Naive thymus-derived CD4-positive, alpha-beta T cell (primary cell): ENCODE results near the gene L3MBTL2. TPM values are rescaled to one million over a fixed set of nuclear protein-coding genes. Genes with fewer than 3 reads are reported as not detected.
"Not testable (repeated sequence)": the region's sequence is repeated elsewhere in the genome, so short reads cannot be mapped to it uniquely, and the experiment has no call there.

ENCODE experiments used
- ATAC-seq: fragments of 150-1000 bp; cut with Tn5 transposase; 2 replicates; pipeline ENCODE4 v1.10.0; 2021; ENCODE audit warnings: mild to moderate bottlenecking, moderate library complexity
- CTCF ChIA-PET: fragments of 350-600 bp; sonication (Branson Sonifier 250); formaldehyde crosslinking; loops from one replicate; lab custom pipeline; 2021; ENCODE audit warnings: antibody characterized with exemption; lab: Charles Lee
- POLR2A ChIA-PET: fragments of 350-600 bp; sonication (Branson Sonifier 250); formaldehyde crosslinking; loops from one replicate; lab custom pipeline; 2021; ENCODE audit warnings: antibody characterized with exemption, inconsistent platforms; lab: Charles Lee
- DNase-seq, 9 donors: peaks; one replicate each; pipeline versions ENCODE4 v3.0.0 to v3.0.0-alpha.2; 2020 to 2022; ENCODE audit warnings: mixed read lengths in 1 of 9
- H3K27ac ChIP-seq: one replicate; pipeline ENCODE4 v1.7.0; 2013; ENCODE audit warnings: mild to moderate bottlenecking, low read depth, low read length, moderate library complexity
- H3K27me3 ChIP-seq, 2 donors: one replicate each; pipeline ENCODE4 v1.7.0; 2013; ENCODE audit warnings: low read length in 2 of 2, mild to moderate bottlenecking in 2 of 2, moderate library complexity in 2 of 2; ENCODE audit not compliant: control insufficient read depth in 2 of 2, insufficient read depth in 2 of 2
- H3K36me3 ChIP-seq, 3 experiments: 1 replicate in 2 of 3; 2 replicates in 1 of 3; pipeline ENCODE4 v1.7.0; 2013; ENCODE audit warnings: low read length in 3 of 3, mild to moderate bottlenecking in 3 of 3, moderate library complexity in 1 of 3; ENCODE audit not compliant: insufficient read depth in 3 of 3, control insufficient read depth in 2 of 3
- H3K4me1 ChIP-seq, 2 donors: one replicate each; pipeline ENCODE4 v1.7.0; 2013; ENCODE audit warnings: low read length in 2 of 2, mild to moderate bottlenecking in 2 of 2, moderate library complexity in 1 of 2; ENCODE audit not compliant: control insufficient read depth in 2 of 2, insufficient read depth in 2 of 2
- H3K4me3 ChIP-seq: 2 replicates; pipeline ENCODE4 v1.7.0; 2013; ENCODE audit warnings: mild to moderate bottlenecking, low read length
- H3K9me3 ChIP-seq, 3 experiments: 1 replicate in 2 of 3; 2 replicates in 1 of 3; pipeline ENCODE4 v1.7.0; 2013; ENCODE audit warnings: low read length in 3 of 3; ENCODE audit not compliant: control insufficient read depth in 2 of 3
- H3K27ac Mint-ChIP-seq, 9 donors: one replicate each; pipeline ENCODE4 v1.8.0; 2020 to 2022; ENCODE audit warnings: mixed read lengths in 9 of 9, mild to moderate bottlenecking in 8 of 9, moderate library complexity in 5 of 9, inconsistent platforms in 2 of 9
- H3K27me3 Mint-ChIP-seq, 5 donors: one replicate each; pipeline ENCODE4 v1.8.0; 2021 to 2022; ENCODE audit warnings: mixed read lengths in 5 of 5, mild to moderate bottlenecking in 1 of 5
- H3K36me3 Mint-ChIP-seq, 5 donors: one replicate each; pipeline ENCODE4 v1.8.0; 2020 to 2022; ENCODE audit warnings: mixed read lengths in 5 of 5, mild to moderate bottlenecking in 3 of 5, inconsistent platforms in 1 of 5
- H3K4me1 Mint-ChIP-seq, 7 donors: one replicate each; pipeline ENCODE4 v1.8.0; 2020 to 2022; ENCODE audit warnings: mixed read lengths in 7 of 7, mild to moderate bottlenecking in 3 of 7, inconsistent platforms in 1 of 7
- H3K4me3 Mint-ChIP-seq, 10 donors: one replicate each; pipeline ENCODE4 v1.8.0; 2020 to 2022; ENCODE audit warnings: mild to moderate bottlenecking in 10 of 10, mixed read lengths in 10 of 10, moderate library complexity in 6 of 10, inconsistent platforms in 2 of 10
- H3K9me3 Mint-ChIP-seq, 11 donors: one replicate each; pipeline ENCODE4 v1.8.0; 2020 to 2022; ENCODE audit warnings: mixed read lengths in 11 of 11, mild to moderate bottlenecking in 4 of 11, inconsistent platforms in 1 of 11, moderate library complexity in 1 of 11
- intact Hi-C, 2 donors: fragments of 100-400 bp; cut with micrococcal nuclease; formaldehyde crosslinking; loops; one replicate each; pipeline ENCODE4 v1.15.1; 2023
- polyA plus RNA-seq, 2 donors: library from polyadenylated mRNA; unstranded; fragments of 300-500 nt; fragmentation: Illumina TruSeq; gene quantifications; one replicate each; pipeline ENCODE4 v1.2.3, GENCODE V29; 2021
- total RNA-seq, 6 experiments: library from RNA in 5 of 6; stranded (reverse) in 5 of 6; gene quantifications; 1 replicate in 5 of 6; 2 replicates in 1 of 6; pipeline ENCODE4 v1.2.3 and lab custom pipeline; 2021 to 2026

The L3MBTL2 gene
- total and polyA plus RNA-seq, 7 experiments from 2014 or later = 31.6 to 45.9 (median 42.3) TPM

GRCh38 chr22:41177622-41178424, 27.3 kb upstream of the L3MBTL2 start:
- H3K4me3 Mint-ChIP-seq = no peak overlapping the region
- CTCF ChIA-PET = no interaction called here

GRCh38 chr22:41178425-41178975, 26.6 kb upstream of the L3MBTL2 start:
- Histone ChIP-seq H3K27ac (no peak overlapping the region), H3K4me1 (no peaks in the 10 kb centered on the region), H3K4me3 (no peak overlapping the region), H3K27me3 (no peaks in the 10 kb centered on the region), H3K9me3 (no peaks in the 10 kb centered on the region), H3K36me3 (peaks cover 15 to 55% (median 21%) of the 10 kb centered on the region in 3 experiments)
- H3K9me3 Mint-ChIP-seq = no peaks in the 10 kb centered on the region
- H3K4me3 Mint-ChIP-seq = no peak overlapping the region
- intact Hi-C loops = no loop called here
- POLR2A ChIA-PET = no interaction called here
- H3K27ac Mint-ChIP-seq = peak overlapping the region in 4 of 9 donors; percentile 18 to 71 (median 48)
- CTCF ChIA-PET = no interaction called here
- H3K4me1 Mint-ChIP-seq = peaks cover 2 to 34% (median 19%) of the 10 kb centered on the region in 7 donors
- peaks cover 4 to 31% (median 21%) of the 10 kb centered on the region in 5 donors for H3K36me3 Mint-ChIP-seq
- DNase-seq (no peak), ATAC-seq (no peak)
- no peaks in the 10 kb centered on the region for H3K27me3 Mint-ChIP-seq

More at GRCh38 chr22:41177622-41178424, 27.3 kb upstream of the L3MBTL2 start:
- peaks cover 4 to 40% (median 24%) of the 10 kb centered on the region in 7 donors for H3K4me1 Mint-ChIP-seq
- DNase-seq (no peak), ATAC-seq (no peak)
- no peaks in the 10 kb centered on the region for H3K9me3 Mint-ChIP-seq
- Histone ChIP-seq H3K4me1 (no peaks in the 10 kb centered on the region), H3K4me3 (no peak overlapping the region), H3K27me3 (no peaks in the 10 kb centered on the region), H3K27ac (no peak overlapping the region), H3K36me3 (peaks cover 21 to 62% (median 22%) of the 10 kb centered on the region in 3 experiments), H3K9me3 (no peaks in the 10 kb centered on the region)
- peak overlapping the region in 1 of 9 donors; percentile 71 for H3K27ac Mint-ChIP-seq
- no peaks in the 10 kb centered on the region for H3K27me3 Mint-ChIP-seq
- peaks cover 9 to 36% (median 26%) of the 10 kb centered on the region in 5 donors for H3K36me3 Mint-ChIP-seq
- intact Hi-C loops = no loop called here
- POLR2A ChIA-PET = no interaction called here

GRCh38 chr22:41180362-41180761, 24.8 kb upstream of the L3MBTL2 start:
- H3K4me1 ChIP-seq, H3K9me3 ChIP-seq, ATAC-seq, intact Hi-C loops, DNase-seq, H3K4me3 Mint-ChIP-seq, POLR2A ChIA-PET, H3K27me3 ChIP-seq, H3K27ac ChIP-seq, H3K27me3 Mint-ChIP-seq, H3K4me3 ChIP-seq, H3K9me3 Mint-ChIP-seq: not testable (repeated sequence)
- CTCF ChIA-PET = interaction anchor here (0.6 to 1.1 kb wide), 3 partner anchors 18 to 208 kb away, joined by 3 read pairs; no protein-coding TSS in a partner anchor
- Mint-ChIP-seq H3K4me1 (peaks cover 0 to 17% (median 10%) of the 10 kb centered on the region in 7 donors), H3K27ac (peak overlapping the region in 4 of 9 donors; percentile 7 to 87 (median 45)), H3K36me3 (peaks cover 3 to 21% (median 14%) of the 10 kb centered on the region in 5 donors)
- peaks cover 6 to 41% (median 21%) of the 10 kb centered on the region in 3 experiments for H3K36me3 ChIP-seq

- no peak overlapping the region for H3K4me3 ChIP-seq
- POLR2A ChIA-PET = interaction anchor here (1.1 kb wide), 1 partner anchor 288 kb away, joined by 4 read pairs; the partner anchor contains the start of genes ACO2 and PHF5A
- peak overlapping the region in 8 of 9 donors; percentile 13 to 87 (median 64) for H3K27ac Mint-ChIP-seq
- H3K27me3 Mint-ChIP-seq = no peaks in the 10 kb centered on the region
- H3K36me3 Mint-ChIP-seq = peaks cover 0 to 21% (median 13%) of the 10 kb centered on the region in 5 donors
- H3K4me1 ChIP-seq = no peaks in the 10 kb centered on the region
- intact Hi-C loops = no loop called here
- H3K9me3 Mint-ChIP-seq = no peaks in the 10 kb centered on the region
- DNase-seq = no peak
- H3K27ac ChIP-seq = no peak overlapping the region
- peaks cover under 1 to 36% (median 18%) of the 10 kb centered on the region in 3 experiments for H3K36me3 ChIP-seq
- peak overlapping the region in 1 of 10 donors; percentile 5 for H3K4me3 Mint-ChIP-seq
- H3K27me3 ChIP-seq = no peaks in the 10 kb centered on the region
- ATAC-seq = no peak
- H3K4me1 Mint-ChIP-seq = peaks cover 0 to 12% (median 4%) of the 10 kb centered on the region in 7 donors
- no peaks in the 10 kb centered on the region for H3K9me3 ChIP-seq
- CTCF ChIA-PET = interaction anchor here (0.6 kb wide), 1 partner anchor 17 kb away, joined by 3 read pairs; no protein-coding TSS in a partner anchor
Measured at GRCh38 chr22:41180926-41181325, 24.2 kb upstream of the L3MBTL2 start.

- Mint-ChIP-seq H3K36me3 (peaks cover 0 to 17% (median 10%) of the 10 kb centered on the region in 5 donors), H3K27ac (peak overlapping the region in 8 of 9 donors; percentile 13 to 79 (median 58)), H3K27me3 (no peaks in the 10 kb centered on the region), H3K9me3 (no peaks in the 10 kb centered on the region), H3K4me1 (peaks cover 0 to 7% (median 0%) of the 10 kb centered on the region in 7 donors), H3K4me3 (peak overlapping the region in 4 of 10 donors; percentile 5 to 44 (median 10))
- Histone ChIP-seq H3K4me3 (no peak overlapping the region), H3K27ac (no peak overlapping the region), H3K27me3 (no peaks in the 10 kb centered on the region), H3K4me1 (no peaks in the 10 kb centered on the region), H3K9me3 (no peaks in the 10 kb centered on the region), H3K36me3 (peaks cover 0 to 29% (median 13%) of the 10 kb centered on the region in 3 experiments)
- ChIA-PET POLR2A (interaction anchor here (0.6 to 1.1 kb wide), 3 partner anchors 76 to 287 kb away, joined by 3 to 4 read pairs (median 4); partner anchors contain the start of genes ACO2 and PHF5A), CTCF (no interaction called here)
- ATAC-seq (peak; percentile 77), DNase-seq (no peak)
- intact Hi-C loops = no loop called here
Measured at GRCh38 chr22:41181349-41182241, 23.5 kb upstream of the L3MBTL2 start.

- no peaks in the 10 kb centered on the region for H3K4me1 ChIP-seq
- Mint-ChIP-seq H3K4me1 (peaks cover 0 to 7% (median 0%) of the 10 kb centered on the region in 7 donors), H3K27ac (no peak overlapping the region), H3K4me3 (no peak overlapping the region), H3K9me3 (no peaks in the 10 kb centered on the region), H3K36me3 (no peaks in the 10 kb centered on the region), H3K27me3 (peaks cover 0 to under 1% (median 0%) of the 10 kb centered on the region in 5 donors)
- no peaks in the 10 kb centered on the region for H3K9me3 ChIP-seq
- no peak overlapping the region for H3K27ac ChIP-seq
- no peak for ATAC-seq
- ChIA-PET POLR2A (no interaction called here), CTCF (interaction anchor here (1.2 kb wide), 1 partner anchor 13 kb away, joined by 3 read pairs; no protein-coding TSS in a partner anchor)
- no peak overlapping the region for H3K4me3 ChIP-seq
- peaks cover 0 to 5% (median 4%) of the 10 kb centered on the region in 3 experiments for H3K36me3 ChIP-seq
- DNase-seq = no peak
- intact Hi-C loops = no loop called here
- H3K27me3 ChIP-seq = no peaks in the 10 kb centered on the region
Measured at GRCh38 chr22:41184679-41185078, 20.4 kb upstream of the L3MBTL2 start.
